ENCODE data around the gene TRMU.
A peak's percentile ranks its signal among the peaks of the same experiment; 100 is the strongest.

The TRMU gene

DNA sequence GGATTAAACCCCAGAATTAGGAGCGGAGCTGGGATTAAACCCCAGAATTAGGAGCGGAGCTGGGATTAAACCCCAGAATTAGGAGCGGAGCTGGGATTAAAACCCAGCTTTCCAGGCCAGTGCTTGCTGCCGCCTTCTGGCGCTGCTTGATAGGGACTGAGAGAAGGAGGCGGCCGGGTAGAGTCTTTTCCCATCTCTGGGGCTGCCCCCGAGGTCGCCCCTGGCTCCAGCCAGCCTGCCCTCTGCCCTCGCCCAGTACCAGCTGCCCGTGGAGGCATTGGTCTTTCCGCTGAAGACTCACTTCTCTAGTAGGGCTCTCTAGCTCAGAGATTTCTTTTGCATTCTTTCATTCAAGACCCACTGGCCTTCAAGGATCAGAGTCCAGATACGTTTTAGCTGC lies 5.2 kb downstream of the TRMU start:
- ATAC-seq (no peak), DNase-seq (no peak)
- Mint-ChIP-seq H3K36me3 (ENCODE audit: low read depth) (peaks cover 66% of the 10 kb centered on the region), H3K4me3 (no peak overlapping the region), H3K27ac (no peak overlapping the region), H3K9me3 (no peaks in the 10 kb centered on the region), H3K4me1 (peaks cover 26% of the 10 kb centered on the region), H3K27me3 (no peaks in the 10 kb centered on the region)

DNA sequence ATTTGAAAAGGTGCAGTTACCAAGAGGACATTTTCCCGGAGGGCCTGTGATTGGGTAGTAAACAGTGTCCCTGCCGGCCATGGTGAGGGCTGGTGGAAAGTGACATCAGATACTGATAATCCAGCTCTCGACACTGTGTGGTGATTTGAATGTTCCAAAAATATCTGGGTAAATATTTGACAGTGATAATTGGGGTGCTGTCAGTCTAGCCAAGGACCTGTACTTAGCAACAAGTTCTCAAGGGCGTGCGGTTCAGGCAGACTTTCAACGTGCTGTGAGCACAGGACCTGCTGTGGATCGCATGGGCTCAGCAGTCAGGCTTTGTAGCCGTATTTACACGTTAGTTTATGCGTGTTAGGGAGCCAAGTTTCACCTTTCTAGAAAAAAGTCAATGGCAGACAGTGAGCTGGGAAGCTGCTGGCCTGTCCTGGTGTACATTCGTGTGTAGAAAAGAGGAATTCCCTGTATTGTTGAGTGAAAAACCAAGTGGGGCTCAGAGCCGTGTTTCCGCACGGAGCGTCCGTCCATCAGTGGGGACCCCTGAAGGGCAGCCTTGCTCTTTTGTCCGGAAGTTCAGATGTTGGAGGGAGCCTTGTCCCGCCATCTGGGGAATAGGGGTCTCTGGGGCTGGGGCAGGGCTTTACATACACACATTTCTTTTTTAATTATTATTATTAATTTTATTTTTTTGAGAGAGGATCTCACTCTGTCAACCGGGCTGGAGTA lies 11.3 kb downstream of the TRMU start:
- no peak for DNase-seq
- H3K4me3 Mint-ChIP-seq: no peak overlapping the region
- H3K27ac Mint-ChIP-seq: no peak overlapping the region
- peaks cover 52% of the 10 kb centered on the region for H3K36me3 Mint-ChIP-seq (ENCODE audit: low read depth)
- ATAC-seq: no peak
- no peaks in the 10 kb centered on the region for H3K9me3 Mint-ChIP-seq
- H3K4me1 Mint-ChIP-seq: no peaks in the 10 kb centered on the region
- no peaks in the 10 kb centered on the region for H3K27me3 Mint-ChIP-seq

- DNase-seq (no peak), ATAC-seq (no peak)
- H3K4me3 Mint-ChIP-seq: no peak overlapping the region
- no peak overlapping the region for H3K27ac Mint-ChIP-seq
- peaks cover 56% of the 10 kb centered on the region for H3K36me3 Mint-ChIP-seq (ENCODE audit: low read depth)
- H3K4me1 Mint-ChIP-seq: peaks cover under 1% of the 10 kb centered on the region
- H3K27me3 Mint-ChIP-seq: no peaks in the 10 kb centered on the region
- H3K9me3 Mint-ChIP-seq: no peaks in the 10 kb centered on the region
These were observed 12.1 kb downstream of the TRMU start for GRCh38 chr22:46347646-46348045.

GRCh38 chr22:46348099-46348695 lies 12.7 kb downstream of the TRMU start:
- no peaks in the 10 kb centered on the region for H3K27me3 Mint-ChIP-seq
- ATAC-seq: no peak
- no peaks in the 10 kb centered on the region for H3K9me3 Mint-ChIP-seq
- H3K4me3 Mint-ChIP-seq: no peak overlapping the region
- no peak for DNase-seq
- peaks cover 3% of the 10 kb centered on the region for H3K4me1 Mint-ChIP-seq
- H3K36me3 Mint-ChIP-seq (ENCODE audit: low read depth): peaks cover 53% of the 10 kb centered on the region
- H3K27ac Mint-ChIP-seq: no peak overlapping the region

GRCh38 chr22:46349238-46349637 lies 13.7 kb downstream of the TRMU start:
- peaks cover 3% of the 10 kb centered on the region for H3K4me1 Mint-ChIP-seq
- DNase-seq (no peak), ATAC-seq (no peak)
- H3K27me3 Mint-ChIP-seq: no peaks in the 10 kb centered on the region
- no peak overlapping the region for H3K4me3 Mint-ChIP-seq
- no peak overlapping the region for H3K27ac Mint-ChIP-seq
- no peaks in the 10 kb centered on the region for H3K9me3 Mint-ChIP-seq
- H3K36me3 Mint-ChIP-seq (ENCODE audit: low read depth): peaks cover 53% of the 10 kb centered on the region

DNA sequence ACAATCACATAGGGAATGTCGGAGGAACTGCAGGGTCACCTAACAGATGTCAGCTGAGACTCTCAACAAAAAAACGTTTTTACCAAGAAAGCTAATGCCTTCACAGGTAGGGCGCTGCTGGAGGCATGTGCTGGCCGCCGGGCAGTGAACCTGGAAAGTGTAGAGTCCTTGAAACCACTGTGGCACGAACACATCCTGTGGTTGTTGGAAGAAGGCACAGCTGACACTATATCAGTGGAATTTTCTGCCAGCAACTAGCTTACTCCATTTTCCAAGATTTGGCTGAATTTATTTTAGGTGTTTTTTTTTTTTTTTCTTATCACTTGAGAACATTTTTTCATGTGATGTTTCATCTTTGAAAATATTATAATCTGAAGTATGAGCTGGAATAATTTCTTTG lies 14.2 kb downstream of the TRMU start:
- Mint-ChIP-seq H3K27ac (no peak overlapping the region), H3K4me3 (no peak overlapping the region), H3K27me3 (no peaks in the 10 kb centered on the region), H3K36me3 (ENCODE audit: low read depth) (peaks cover 49% of the 10 kb centered on the region), H3K4me1 (peaks cover 3% of the 10 kb centered on the region), H3K9me3 (no peaks in the 10 kb centered on the region)
- no peak for ATAC-seq
- DNase-seq: no peak

GRCh38 chr22:46350121-46350520 lies 14.6 kb downstream of the TRMU start:
- H3K4me1 Mint-ChIP-seq: peaks cover 3% of the 10 kb centered on the region

DNA sequence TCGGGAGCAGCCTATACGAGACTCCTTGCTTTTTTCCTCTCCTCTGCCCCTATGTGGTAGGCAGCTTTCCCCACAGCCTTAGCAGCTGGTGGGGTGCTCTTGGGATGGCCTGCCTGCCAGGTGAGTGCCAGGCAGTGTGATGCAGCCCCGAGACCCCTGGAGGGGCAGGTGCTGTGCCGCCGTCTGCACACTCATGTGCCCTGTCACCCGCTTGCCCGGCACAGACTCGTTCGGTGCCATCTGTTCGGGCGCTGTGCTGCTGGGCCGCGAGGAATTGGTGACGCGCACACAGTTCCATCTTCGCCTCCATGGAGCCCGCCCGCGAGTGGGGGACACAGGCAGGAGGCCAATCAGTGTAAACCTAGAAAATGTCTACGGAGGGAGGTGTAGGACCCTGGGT lies 15.1 kb downstream of the TRMU start:
- Mint-ChIP-seq H3K27me3 (no peaks in the 10 kb centered on the region), H3K4me3 (no peak overlapping the region), H3K4me1 (peaks cover 3% of the 10 kb centered on the region), H3K27ac (no peak overlapping the region), H3K9me3 (no peaks in the 10 kb centered on the region), H3K36me3 (ENCODE audit: low read depth) (peaks cover 47% of the 10 kb centered on the region)
- DNase-seq: no peak
- no peak for ATAC-seq

More at GRCh38 chr22:46350121-46350520, 14.6 kb downstream of the TRMU start:
- H3K36me3 Mint-ChIP-seq (ENCODE audit: low read depth): peaks cover 47% of the 10 kb centered on the region
- H3K27me3 Mint-ChIP-seq: no peaks in the 10 kb centered on the region
- DNase-seq (no peak), ATAC-seq (no peak)
- no peak overlapping the region for H3K4me3 Mint-ChIP-seq
- H3K9me3 Mint-ChIP-seq: no peaks in the 10 kb centered on the region
- H3K27ac Mint-ChIP-seq: no peak overlapping the region

GRCh38 chr22:46351131-46351735 lies 15.7 kb downstream of the TRMU start:
- H3K27ac Mint-ChIP-seq: no peak overlapping the region
- DNase-seq (no peak), ATAC-seq (no peak)
- no peak overlapping the region for H3K4me3 Mint-ChIP-seq
- H3K9me3 Mint-ChIP-seq: no peaks in the 10 kb centered on the region
- no peaks in the 10 kb centered on the region for H3K27me3 Mint-ChIP-seq
- peaks cover 3% of the 10 kb centered on the region for H3K4me1 Mint-ChIP-seq
- H3K36me3 Mint-ChIP-seq (ENCODE audit: low read depth): peaks cover 41% of the 10 kb centered on the region

GRCh38 chr22:46351767-46352166 lies 16.3 kb downstream of the TRMU start:
- no peak for ATAC-seq
- peaks cover 37% of the 10 kb centered on the region for H3K36me3 Mint-ChIP-seq (ENCODE audit: low read depth)
- DNase-seq: no peak
- no peak overlapping the region for H3K4me3 Mint-ChIP-seq
- H3K9me3 Mint-ChIP-seq: no peaks in the 10 kb centered on the region
- H3K27me3 Mint-ChIP-seq: no peaks in the 10 kb centered on the region
- H3K4me1 Mint-ChIP-seq: peaks cover 3% of the 10 kb centered on the region
- no peak overlapping the region for H3K27ac Mint-ChIP-seq

DNA sequence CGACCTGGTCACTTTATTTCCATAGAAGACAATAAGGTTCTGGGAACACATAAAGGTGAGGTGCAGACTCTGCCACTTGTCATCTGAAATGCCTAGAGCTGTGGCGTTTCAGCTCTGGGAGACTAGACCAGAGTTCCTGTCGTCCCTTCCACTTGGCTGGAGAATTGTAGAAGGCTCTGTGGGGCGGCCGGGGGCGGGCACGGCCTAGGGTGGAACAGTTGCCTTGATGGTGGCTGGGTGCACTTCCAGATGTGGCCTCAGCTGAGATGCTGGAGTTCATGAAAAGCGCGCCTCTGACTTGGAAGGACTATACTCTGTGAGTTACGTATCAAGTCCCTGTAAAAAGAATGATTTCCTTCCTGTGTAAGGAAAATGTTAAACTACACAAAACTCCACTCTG lies 16.8 kb downstream of the TRMU start:
- Mint-ChIP-seq H3K4me1 (peaks cover 3% of the 10 kb centered on the region), H3K9me3 (no peaks in the 10 kb centered on the region), H3K27ac (no peak overlapping the region), H3K4me3 (no peak overlapping the region), H3K36me3 (ENCODE audit: low read depth) (peaks cover 34% of the 10 kb centered on the region), H3K27me3 (no peaks in the 10 kb centered on the region)
- DNase-seq (no peak), ATAC-seq (no peak)

GRCh38 chr22:46352691-46353386 lies 17.3 kb downstream of the TRMU start:
- ATAC-seq (peak; percentile 58), DNase-seq (no peak)
- H3K36me3 Mint-ChIP-seq (ENCODE audit: low read depth): peaks cover 36% of the 10 kb centered on the region
- no peaks in the 10 kb centered on the region for H3K9me3 Mint-ChIP-seq
- no peak overlapping the region for H3K4me3 Mint-ChIP-seq
- no peaks in the 10 kb centered on the region for H3K27me3 Mint-ChIP-seq
- H3K27ac Mint-ChIP-seq: no peak overlapping the region
- H3K4me1 Mint-ChIP-seq: peaks cover 3% of the 10 kb centered on the region

- Mint-ChIP-seq H3K27me3 (no peaks in the 10 kb centered on the region), H3K4me1 (peaks cover 3% of the 10 kb centered on the region), H3K4me3 (no peak overlapping the region), H3K9me3 (no peaks in the 10 kb centered on the region), H3K27ac (no peak overlapping the region), H3K36me3 (ENCODE audit: low read depth) (peaks cover 34% of the 10 kb centered on the region)
- ATAC-seq (no peak), DNase-seq (no peak)
These were observed 18.1 kb downstream of the TRMU start for GRCh38 chr22:46353483-46354105.

DNA sequence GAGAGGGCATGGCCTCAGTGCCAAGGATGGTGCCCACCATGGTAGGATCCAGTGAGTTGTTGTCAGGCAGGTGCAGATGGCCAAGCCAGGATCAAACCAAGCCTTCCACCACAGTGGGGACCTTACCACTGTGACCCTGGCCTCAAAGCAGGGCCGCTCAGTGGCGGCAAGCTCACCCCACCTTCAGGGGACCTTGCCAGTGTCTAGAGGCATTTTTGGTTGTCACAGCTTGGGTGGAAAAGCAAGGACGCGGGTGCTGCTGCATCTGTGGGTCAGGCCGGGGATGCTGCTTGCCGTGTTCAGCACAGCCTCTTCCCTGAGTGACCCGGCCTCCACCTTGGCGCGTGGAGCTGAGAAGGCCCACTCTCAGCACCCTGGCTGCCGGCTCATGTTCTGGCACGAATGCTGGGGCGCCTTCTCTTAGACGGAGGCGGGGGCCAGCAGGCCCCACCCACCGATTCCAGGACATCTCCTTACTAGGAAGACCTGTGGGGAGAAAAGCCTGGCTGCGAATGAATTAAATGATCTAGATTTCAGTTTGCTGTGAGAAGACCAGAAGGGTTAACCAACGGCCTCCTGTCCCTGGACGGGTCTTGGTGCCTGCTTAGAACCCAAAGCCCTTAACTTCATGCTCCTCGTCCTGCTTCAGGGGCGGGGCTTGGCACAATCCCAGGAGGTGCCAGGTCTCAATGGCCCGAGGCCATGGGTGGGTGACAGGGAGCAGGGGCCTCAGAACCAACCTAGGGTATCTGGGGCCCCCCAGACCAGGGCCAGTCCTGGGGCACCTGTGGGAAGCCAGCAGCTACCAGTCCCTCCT lies 18.9 kb downstream of the TRMU start:
- DNase-seq (no peak), ATAC-seq (no peak)
- H3K27me3 Mint-ChIP-seq: no peaks in the 10 kb centered on the region
- peaks cover 3% of the 10 kb centered on the region for H3K4me1 Mint-ChIP-seq
- H3K9me3 Mint-ChIP-seq: no peaks in the 10 kb centered on the region
- H3K36me3 Mint-ChIP-seq (ENCODE audit: low read depth): peaks cover 29% of the 10 kb centered on the region
- H3K27ac Mint-ChIP-seq: no peak overlapping the region
- no peak overlapping the region for H3K4me3 Mint-ChIP-seq
